B cell (primary cell): Measurements from ENCODE around the gene HEBP2. TPM values are rescaled to one million over a fixed set of nuclear protein-coding genes. Genes with fewer than 3 reads are reported as not detected.

Source experiments
- ATAC-seq: fragments of 200-7000 bp; cut with Tn5 transposase; one replicate; pipeline ENCODE4 v1.10.0; 2021; ENCODE audit warnings: low read depth, mild to moderate bottlenecking, moderate number of reproducible peaks, moderate library complexity
- CTCF ChIA-PET: fragments of 350-600 bp; sonication (Branson Sonifier 250); formaldehyde crosslinking; loops from one replicate; lab custom pipeline; 2021; ENCODE audit warnings: antibody characterized with exemption, inconsistent platforms; lab: Charles Lee
- POLR2A ChIA-PET: fragments of 350-600 bp; sonication (Branson Sonifier 250); formaldehyde crosslinking; loops from one replicate; lab custom pipeline; 2021; ENCODE audit warnings: antibody characterized with exemption; lab: Charles Lee
- DNase-seq: peaks from one replicate; pipeline ENCODE4 v3.0.0; 2013
- H2AFZ ChIP-seq: 2 replicates; pipeline ENCODE4 v1.6.1; 2012; ENCODE audit warnings: mild to moderate bottlenecking, low read depth, low read length; ENCODE audit not compliant: insufficient read depth, poor library complexity, severe bottlenecking
- H3K27ac ChIP-seq, 2 donors: 1 replicate in 1 of 2; 2 replicates in 1 of 2; pipeline ENCODE4 v1.5.1; 2012 to 2013; ENCODE audit warnings: low read length in 2 of 2, mild to moderate bottlenecking in 2 of 2, moderate library complexity in 1 of 2
- H3K27me3 ChIP-seq, 4 experiments: fragments of 200-600 bp in 1 of 4; sonication (generic) in 1 of 4; replicated peaks in 1 of 4; 1 replicate in 2 of 4; 2 replicates in 2 of 4; pipeline versions ENCODE4 v1.6.1 to v1.7.0; 2013 to 2016; ENCODE audit warnings: low read length in 3 of 4, mild to moderate bottlenecking in 2 of 4, mixed read lengths in 1 of 4, moderate library complexity in 1 of 4; ENCODE audit not compliant: insufficient read depth in 4 of 4, control insufficient read depth in 3 of 4; ENCODE audit errors: control extremely low read depth in 1 of 4
- H3K36me3 ChIP-seq, 2 experiments: replicated peaks in 1 of 2; 1 replicate in 1 of 2; 2 replicates in 1 of 2; pipeline versions ENCODE4 v1.6.1 to v1.7.1; 2013; ENCODE audit warnings: low read length in 1 of 2; ENCODE audit not compliant: insufficient read depth in 2 of 2, control insufficient read depth in 1 of 2; ENCODE audit errors: control extremely low read depth in 1 of 2, extremely low read depth in 1 of 2
- H3K4me1 ChIP-seq, 2 donors: fragments of 200-600 bp in 1 of 2; sonication (generic) in 1 of 2; 1 replicate in 1 of 2; 2 replicates in 1 of 2; pipeline versions ENCODE4 v1.5.1 to v1.6.1; 2013 to 2017; ENCODE audit warnings: low read length in 2 of 2; ENCODE audit not compliant: control insufficient read depth in 2 of 2, insufficient read depth in 2 of 2
- H3K4me2 ChIP-seq: replicated peaks from 2 replicates; pipeline ENCODE3; 2012; ENCODE audit warnings: mild to moderate bottlenecking, low read depth, low read length; ENCODE audit not compliant: poor library complexity, severe bottlenecking
- H3K4me3 ChIP-seq, 5 experiments: fragments of 200-600 bp in 1 of 5; sonication (generic) in 1 of 5; 1 replicate in 3 of 5; 2 replicates in 2 of 5; pipeline versions ENCODE4 v1.5.1 to v1.7.0; 2011 to 2016; ENCODE audit warnings: low read length in 4 of 5, mild to moderate bottlenecking in 4 of 5, low read depth in 2 of 5, control low read depth in 1 of 5, moderate library complexity in 1 of 5; ENCODE audit not compliant: insufficient read depth in 1 of 5; ENCODE audit errors: control extremely low read depth in 1 of 5, extremely low read depth in 1 of 5
- H3K79me2 ChIP-seq: fragments of 200-600 bp; sonication (generic); one replicate; pipeline ENCODE4 v1.6.0; 2016; ENCODE audit warnings: low read length; ENCODE audit not compliant: control insufficient read depth, insufficient read depth
- H3K9ac ChIP-seq: fragments of 200-600 bp; sonication (generic); 2 replicates; pipeline ENCODE4 v1.6.1; 2017; ENCODE audit warnings: mild to moderate bottlenecking, low read length, moderate library complexity
- H3K9me3 ChIP-seq, 3 donors: one replicate each; pipeline versions ENCODE4 v1.6.1 to v1.7.1; 2013; ENCODE audit warnings: low read length in 2 of 3; ENCODE audit not compliant: control insufficient read depth in 2 of 3, insufficient read depth in 1 of 3; ENCODE audit errors: control extremely low read depth in 1 of 3
- H4K20me1 ChIP-seq: 2 replicates; pipeline ENCODE4 v1.6.0; 2012; ENCODE audit warnings: mild to moderate bottlenecking, low read length; ENCODE audit not compliant: insufficient read depth, control insufficient read depth, poor library complexity, severe bottlenecking
- H3K27ac Mint-ChIP-seq: one replicate; pipeline ENCODE4 v1.8.0; 2021; ENCODE audit warnings: mixed read lengths
- H3K27me3 Mint-ChIP-seq: one replicate; pipeline ENCODE4 v1.8.0; 2021; ENCODE audit warnings: mixed read lengths
- H3K4me1 Mint-ChIP-seq: one replicate; pipeline ENCODE4 v1.8.0; 2021; ENCODE audit warnings: mixed read lengths
- H3K4me3 Mint-ChIP-seq: one replicate; pipeline ENCODE4 v1.8.0; 2021; ENCODE audit warnings: mixed read lengths
- H3K9me3 Mint-ChIP-seq: one replicate; pipeline ENCODE4 v1.8.0; 2022; ENCODE audit warnings: mixed read lengths; ENCODE audit not compliant: insufficient read depth
- CTCF ChIP-seq: fragments of 200-600 bp; IDR thresholded peaks from one replicate; pipeline ENCODE4 v1.8.0; 2022; ENCODE audit warnings: antibody characterized with exemption, mild to moderate bottlenecking
- EZH2 ChIP-seq: IDR thresholded peaks from 2 replicates; pipeline ENCODE4 v1.6.1; 2012; ENCODE audit warnings: borderline replicate concordance, low read depth, mild to moderate bottlenecking, moderate library complexity, low read length; ENCODE audit not compliant: insufficient read depth, poor library complexity, severe bottlenecking
- WGBS: methylation state at CpG from one replicate; pipeline ENCODE4 v1.1.5; 2013; ENCODE audit warnings: missing lambda C conversion rate; ENCODE audit not compliant: insufficient coverage; 5-methylcytosine and 5-hydroxymethylcytosine counted together
- intact Hi-C: fragments of 100-400 bp; cut with micrococcal nuclease; formaldehyde crosslinking; loops from one replicate; pipeline ENCODE4 v1.10.0; 2022
- polyA plus RNA-seq: library from polyadenylated mRNA; depleted of rRNA; stranded (reverse); fragments of >200 nt; gene quantifications from 2 replicates; pipeline ENCODE4 v1.2.3, GENCODE V29; 2012
- total RNA-seq, 2 donors: library from RNA; stranded (reverse); fragments of 120-200 nt in 1 of 2; gene quantifications; 1 replicate in 1 of 2; 2 replicates in 1 of 2; pipeline versions ENCODE4 v1.2.3 to v1.2.4, GENCODE V29; 2013 to 2022

Gene HEBP2
- total and polyA plus RNA-seq, 2 donors (not counting 1 experiment from before 2014, with no cell fraction given) = 12.4 to 35.1 TPM

GRCh38 chr6:138370631-138371451 lies 33.2 kb upstream of the HEBP2 start:
- no peak overlapping the region for H3K27ac ChIP-seq
- H4K20me1 ChIP-seq = no peaks in the 10 kb centered on the region
- H3K4me3 Mint-ChIP-seq = no peak overlapping the region
- POLR2A ChIA-PET = no interaction called here
- no peaks in the 10 kb centered on the region for H3K9me3 ChIP-seq
- peaks cover 22% of the 10 kb centered on the region for H3K27me3 Mint-ChIP-seq
- whole genome bisulfite sequencing = 76% methylated on average over 4 of the region's 9 CpGs
- peaks cover 2% of the 10 kb centered on the region for H3K9me3 Mint-ChIP-seq
- no peak overlapping the region for H2AFZ ChIP-seq
- H3K4me3 ChIP-seq = no peak overlapping the region
- no peak overlapping the region for H3K27ac Mint-ChIP-seq
- ATAC-seq = no peak
- H3K36me3 ChIP-seq = no peaks in the 10 kb centered on the region
- H3K79me2 ChIP-seq = no peaks in the 10 kb centered on the region
- CTCF ChIA-PET = interaction anchor here (0.6 to 1.2 kb wide), 2 partner anchors 14 to 34 kb away, joined by 3 to 5 read pairs; no protein-coding TSS in a partner anchor
- no peaks in the 10 kb centered on the region for H3K4me1 ChIP-seq
- no peak overlapping the region for H3K4me2 ChIP-seq
- H3K4me1 Mint-ChIP-seq = no peaks in the 10 kb centered on the region
- H3K27me3 ChIP-seq = no peaks in the 10 kb centered on the region
- H3K9ac ChIP-seq = no peak overlapping the region
- intact Hi-C loops = no loop called here
- TF ChIP-seq CTCF = no peak
- TF ChIP-seq EZH2 = no peak
- no peak for DNase-seq

DNA sequence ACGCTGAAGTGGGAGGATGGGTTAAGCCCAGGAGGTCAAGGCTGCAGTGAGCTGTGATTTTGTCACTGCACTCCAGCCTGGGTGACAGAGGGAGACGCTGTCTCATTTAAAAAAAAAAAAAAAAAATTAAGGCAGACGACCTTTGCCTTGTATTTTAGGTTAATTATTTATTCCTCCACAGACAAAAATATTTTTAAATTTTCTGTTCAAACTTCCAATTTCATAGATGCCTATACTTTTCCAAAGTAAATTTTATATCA lies 32.6 kb upstream of the HEBP2 start:
- no peak for ATAC-seq
- CTCF ChIA-PET = interaction anchor here (0.6 kb wide), 1 partner anchor 13 kb away, joined by 5 read pairs; no protein-coding TSS in a partner anchor
- H3K4me2 ChIP-seq = no peak overlapping the region
- Mint-ChIP-seq H3K9me3 (peaks cover 2% of the 10 kb centered on the region), H3K27me3 (peaks cover 21% of the 10 kb centered on the region), H3K27ac (no peak overlapping the region), H3K4me1 (no peaks in the 10 kb centered on the region), H3K4me3 (no peak overlapping the region)
- no peak overlapping the region for H2AFZ ChIP-seq
- no peaks in the 10 kb centered on the region for H4K20me1 ChIP-seq
- no peak overlapping the region for H3K27ac ChIP-seq
- no peak overlapping the region for H3K9ac ChIP-seq
- POLR2A ChIA-PET = no interaction called here
- intact Hi-C loops = no loop called here
- no peaks in the 10 kb centered on the region for H3K79me2 ChIP-seq
- no peak overlapping the region for H3K4me3 ChIP-seq
- TF ChIP-seq EZH2 = no peak
- no peak for TF ChIP-seq CTCF
- 100% methylated on average over 1 of the region's 3 CpGs for WGBS
- H3K4me1 ChIP-seq = no peaks in the 10 kb centered on the region
- no peaks in the 10 kb centered on the region for H3K27me3 ChIP-seq
- no peak for DNase-seq
- no peaks in the 10 kb centered on the region for H3K36me3 ChIP-seq
- no peaks in the 10 kb centered on the region for H3K9me3 ChIP-seq
